IMR-90 (cell line): ENCODE measurements around the gene ZC3H15. TPM values are rescaled to one million over a fixed set of nuclear protein-coding genes. Genes with fewer than 3 reads are reported as not detected.
"Not testable (repeated sequence)": the region's sequence is repeated elsewhere in the genome, so short reads cannot be mapped to it uniquely, and the experiment has no call there.

Source experiments
- ATAC-seq: fragments of 200-7000 bp; cut with Tn5 transposase; 2 replicates; pipeline ENCODE4 v1.9.1; 2020; ENCODE audit warnings: low read depth, mild to moderate bottlenecking, moderate library complexity
- BruUV-seq: library from RNA; stranded (reverse); fragments of 400-500 nt; replicated peaks from 2 replicates; lab custom pipeline; 2021; lab: Mats Ljungman, UMichigan
- CTCF ChIA-PET: fragments of 300-600 bp; formaldehyde crosslinking; extraction: SDS; loops from one replicate; lab custom pipeline; 2021; ENCODE audit warnings: antibody characterized with exemption; lab: Yijun Ruan, JAX
- POLR2A ChIA-PET: fragments of 300-600 bp; sonication (Branson Sonifier 250); formaldehyde crosslinking; loops from one replicate; lab custom pipeline; 2022; ENCODE audit warnings: antibody characterized with exemption; ENCODE audit not compliant: unreplicated experiment; lab: Charles Lee
- DNase-seq: peaks from one replicate; pipeline ENCODE4 v3.0.0; 2013
- H2AFZ ChIP-seq: replicated peaks from 2 replicates; pipeline ENCODE3; 2013; ENCODE audit warnings: low read length, mild to moderate bottlenecking; ENCODE audit not compliant: poor library complexity
- H2AK5ac ChIP-seq: 2 replicates; pipeline ENCODE4 v1.6.1; 2013; ENCODE audit warnings: low read depth, low read length, inconsistent platforms
- H2AK9ac ChIP-seq: replicated peaks from 2 replicates; pipeline ENCODE3; 2013; ENCODE audit warnings: mild to moderate bottlenecking, low read depth, low read length, moderate library complexity; ENCODE audit not compliant: poor library complexity
- H2BK120ac ChIP-seq: 2 replicates; pipeline ENCODE4 v1.6.1; 2013; ENCODE audit warnings: low read depth, low read length, inconsistent platforms
- H2BK15ac ChIP-seq: 3 replicates; pipeline ENCODE4 v1.6.1; 2013; ENCODE audit warnings: low read depth, low read length, inconsistent platforms
- H2BK20ac ChIP-seq: 2 replicates; pipeline ENCODE4 v1.6.1; 2013; ENCODE audit warnings: low read depth, mild to moderate bottlenecking, inconsistent platforms, low read length, moderate library complexity
- H2BK5ac ChIP-seq: 2 replicates; pipeline ENCODE4 v1.6.1; 2013; ENCODE audit warnings: mild to moderate bottlenecking, low read depth, low read length, inconsistent platforms; ENCODE audit not compliant: poor library complexity, severe bottlenecking
- H3K14ac ChIP-seq: replicated peaks from 2 replicates; pipeline ENCODE4 v1.6.1; 2013; ENCODE audit warnings: low read depth, low read length, inconsistent platforms
- H3K18ac ChIP-seq: 2 replicates; pipeline ENCODE4 v1.6.1; 2013; ENCODE audit warnings: low read depth, low read length, control low read depth
- H3K23ac ChIP-seq: 2 replicates; pipeline ENCODE4 v1.6.1; 2013; ENCODE audit warnings: low read depth, low read length, inconsistent platforms
- H3K27ac ChIP-seq: 2 replicates; pipeline ENCODE4 v1.5.1; 2013; ENCODE audit warnings: mild to moderate bottlenecking, control low read depth, low read length; ENCODE audit not compliant: insufficient read depth
- H3K27me3 ChIP-seq: 2 replicates; pipeline ENCODE4 v1.6.1; 2013; ENCODE audit warnings: low read length; ENCODE audit not compliant: control insufficient read depth, insufficient read depth
- H3K36me3 ChIP-seq: 2 replicates; pipeline ENCODE4 v1.6.1; 2013; ENCODE audit warnings: low read length, mixed read lengths; ENCODE audit not compliant: control insufficient read depth, insufficient read depth
- H3K4ac ChIP-seq: 2 replicates; pipeline ENCODE4 v1.6.1; 2013; ENCODE audit warnings: low read depth, low read length, inconsistent platforms
- H3K4me1 ChIP-seq: 2 replicates; pipeline ENCODE4 v1.6.1; 2013; ENCODE audit warnings: low read length, mixed read lengths; ENCODE audit not compliant: control insufficient read depth, insufficient read depth
- H3K4me2 ChIP-seq: 2 replicates; pipeline ENCODE4 v1.6.1; 2013; ENCODE audit warnings: low read depth, mild to moderate bottlenecking, control low read depth, low read length, moderate library complexity
- H3K4me3 ChIP-seq: 2 replicates; pipeline ENCODE4 v1.5.1; 2013; ENCODE audit warnings: low read depth, mild to moderate bottlenecking, control low read depth, low read length, moderate library complexity; ENCODE audit not compliant: insufficient read depth
- H3K56ac ChIP-seq: 2 replicates; pipeline ENCODE4 v1.6.1; 2013; ENCODE audit warnings: low read length, inconsistent platforms; ENCODE audit not compliant: insufficient read depth; ENCODE audit errors: extremely low read depth
- H3K79me1 ChIP-seq, 2 experiments: 2 replicates each; pipeline ENCODE4 v1.6.1; 2013; ENCODE audit warnings: low read length in 2 of 2, inconsistent platforms in 1 of 2, low read depth in 1 of 2
- H3K9ac ChIP-seq: 2 replicates; pipeline ENCODE4 v1.6.1; 2013; ENCODE audit warnings: low read depth, low read length, control low read depth
- H3K9me1 ChIP-seq: 2 replicates; pipeline ENCODE4 v1.6.1; 2013; ENCODE audit warnings: low read length, inconsistent platforms; ENCODE audit not compliant: insufficient read depth
- H3K9me3 ChIP-seq: 2 replicates; pipeline ENCODE4 v1.6.1; 2013; ENCODE audit warnings: low read length; ENCODE audit not compliant: control insufficient read depth, insufficient read depth
- H4K20me1 ChIP-seq: 2 replicates; pipeline ENCODE4 v1.6.1; 2013; ENCODE audit warnings: low read length, inconsistent platforms; ENCODE audit not compliant: insufficient read depth
- H4K5ac ChIP-seq: 2 replicates; pipeline ENCODE4 v1.6.1; 2013; ENCODE audit warnings: mild to moderate bottlenecking, low read depth, low read length, control low read depth
- H4K8ac ChIP-seq, 2 experiments: 2 replicates each; pipeline ENCODE4 v1.6.1; 2013; ENCODE audit warnings: low read depth in 2 of 2, low read length in 2 of 2, control low read depth in 1 of 2, inconsistent platforms in 1 of 2
- H4K91ac ChIP-seq: 2 replicates; pipeline ENCODE4 v1.6.1; 2013; ENCODE audit warnings: low read depth, low read length, inconsistent platforms; ENCODE audit not compliant: insufficient read depth
- WGBS, 2 experiments: methylation state at CpG; one replicate each; pipeline versions ENCODE4 v1.1.5 to v1.1.7; 2013; ENCODE audit warnings: missing lambda C conversion rate in 2 of 2; ENCODE audit not compliant: insufficient read length in 1 of 2; ENCODE audit errors: extremely low coverage in 2 of 2; 5-methylcytosine and 5-hydroxymethylcytosine counted together
- dilution Hi-C: fragments of 300-500 bp; cut with HindIII; formaldehyde crosslinking; loops from one replicate; pipeline ENCODE4 v1.14.3; 2018; ENCODE audit warnings: low sequenced_read_pairs; ENCODE audit not compliant: unreplicated experiment
- in situ Hi-C: fragments of 300-500 bp; cut with MboI; formaldehyde crosslinking; loops from 3 replicates; pipeline ENCODE4 v1.14.3; 2019; ENCODE audit warnings: low sequenced_read_pairs, inconsistent platforms, mixed read lengths
- intact Hi-C: fragments of 100-400 bp; cut with micrococcal nuclease; formaldehyde crosslinking; loops from 2 replicates; pipeline ENCODE4 v1.10.0; 2022
- polyA plus RNA-seq, 3 experiments: library from polyadenylated mRNA; depleted of rRNA; stranded (reverse); fragments of >200 nt; gene quantifications; 2 replicates each; pipeline ENCODE4 v1.2.3, GENCODE V29; 2012; ENCODE audit warnings: low replicate concordance in 1 of 3
- total RNA-seq: library from RNA; depleted of rRNA; stranded (reverse); fragments of >200 nt; gene quantifications from 2 replicates; pipeline ENCODE4 v1.2.3, GENCODE V29; 2012

ZC3H15 gene
- total and polyA plus RNA-seq, 2 of the 4 experiments (the other 2 are of a cell fraction): 22.9 to 47.4 TPM

GRCh38 chr2:186472722-186473493 lies 13.2 kb upstream of the ZC3H15 start:
- H2BK15ac ChIP-seq, DNase-seq, BruUV-seq, H4K91ac ChIP-seq, H3K4me3 ChIP-seq, H4K5ac ChIP-seq, H3K4ac ChIP-seq, H3K36me3 ChIP-seq, H2BK120ac ChIP-seq, H2AFZ ChIP-seq, H4K20me1 ChIP-seq, H3K27ac ChIP-seq, H2BK20ac ChIP-seq, H3K79me1 ChIP-seq, intact Hi-C loops, H3K56ac ChIP-seq, H4K8ac ChIP-seq, H3K9me3 ChIP-seq, H2AK9ac ChIP-seq, H2BK5ac ChIP-seq, dilution Hi-C loops, H3K4me2 ChIP-seq, ATAC-seq, POLR2A ChIA-PET, H2AK5ac ChIP-seq, H3K14ac ChIP-seq, H3K4me1 ChIP-seq, in situ Hi-C loops, H3K9ac ChIP-seq, H3K27me3 ChIP-seq, CTCF ChIA-PET, H3K9me1 ChIP-seq, H3K23ac ChIP-seq, H3K18ac ChIP-seq: not testable (repeated sequence)
- no CpG with 5 or more reads among the region's 49 CpGs for WGBS, 2 experiments

DNA sequence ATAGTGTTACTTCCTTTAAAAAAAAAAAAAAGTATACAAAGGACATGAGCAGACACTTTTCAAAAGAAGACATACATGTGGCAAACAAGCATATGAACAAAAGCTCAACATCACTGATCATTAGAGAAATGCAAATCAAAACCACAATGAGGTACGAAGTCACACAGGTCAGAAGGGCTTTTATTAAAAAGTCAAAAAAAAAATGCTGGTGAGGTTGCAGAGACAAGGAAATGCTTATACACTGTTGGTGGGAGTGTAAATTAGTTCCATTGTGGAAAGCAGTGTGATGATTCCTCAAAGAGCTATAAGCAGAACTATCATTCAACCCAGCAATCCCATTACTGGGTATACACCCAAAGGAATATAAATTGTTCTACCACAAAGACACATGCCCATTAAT lies 11.8 kb upstream of the ZC3H15 start:
- H3K18ac ChIP-seq, H3K36me3 ChIP-seq, H3K4me2 ChIP-seq, H4K91ac ChIP-seq, H4K8ac ChIP-seq, H3K79me1 ChIP-seq, H3K27me3 ChIP-seq, H2BK120ac ChIP-seq, H3K4ac ChIP-seq, H4K20me1 ChIP-seq, H2AK5ac ChIP-seq, H3K9ac ChIP-seq, ATAC-seq, H3K4me3 ChIP-seq, H3K9me3 ChIP-seq, POLR2A ChIA-PET, BruUV-seq, H3K14ac ChIP-seq, H4K5ac ChIP-seq, DNase-seq, H3K9me1 ChIP-seq, H3K56ac ChIP-seq, intact Hi-C loops, H3K27ac ChIP-seq, H2BK5ac ChIP-seq, H2AK9ac ChIP-seq, H2AFZ ChIP-seq, H3K4me1 ChIP-seq, dilution Hi-C loops, in situ Hi-C loops, H3K23ac ChIP-seq, H2BK20ac ChIP-seq, H2BK15ac ChIP-seq: not testable (repeated sequence)
- CTCF ChIA-PET: interaction anchor here (0.6 kb wide), 1 partner anchor 16 kb away, joined by 3 read pairs; no protein-coding TSS in a partner anchor
- no CpG with 5 or more reads among the region's 1 CpG for WGBS, 2 experiments
